Iris pigment epithelial cell (primary cell): ENCODE results near the gene APOBR.
"Not testable (repeated sequence)": the region's sequence is repeated elsewhere in the genome, so short reads cannot be mapped to it uniquely, and the experiment has no call there.

ENCODE experiments used
- DNase-seq: peaks from one replicate; pipeline ENCODE4 v3.0.0-alpha.2; 2011; ENCODE audit warnings: low read depth

APOBR gene

GRCh38 chr16:28528463-28528867, 34.0 kb downstream of the APOBR start:
- no peak for DNase-seq

GRCh38 chr16:28529124-28529523, 34.7 kb downstream of the APOBR start:
- DNase-seq, result no peak

DNA sequence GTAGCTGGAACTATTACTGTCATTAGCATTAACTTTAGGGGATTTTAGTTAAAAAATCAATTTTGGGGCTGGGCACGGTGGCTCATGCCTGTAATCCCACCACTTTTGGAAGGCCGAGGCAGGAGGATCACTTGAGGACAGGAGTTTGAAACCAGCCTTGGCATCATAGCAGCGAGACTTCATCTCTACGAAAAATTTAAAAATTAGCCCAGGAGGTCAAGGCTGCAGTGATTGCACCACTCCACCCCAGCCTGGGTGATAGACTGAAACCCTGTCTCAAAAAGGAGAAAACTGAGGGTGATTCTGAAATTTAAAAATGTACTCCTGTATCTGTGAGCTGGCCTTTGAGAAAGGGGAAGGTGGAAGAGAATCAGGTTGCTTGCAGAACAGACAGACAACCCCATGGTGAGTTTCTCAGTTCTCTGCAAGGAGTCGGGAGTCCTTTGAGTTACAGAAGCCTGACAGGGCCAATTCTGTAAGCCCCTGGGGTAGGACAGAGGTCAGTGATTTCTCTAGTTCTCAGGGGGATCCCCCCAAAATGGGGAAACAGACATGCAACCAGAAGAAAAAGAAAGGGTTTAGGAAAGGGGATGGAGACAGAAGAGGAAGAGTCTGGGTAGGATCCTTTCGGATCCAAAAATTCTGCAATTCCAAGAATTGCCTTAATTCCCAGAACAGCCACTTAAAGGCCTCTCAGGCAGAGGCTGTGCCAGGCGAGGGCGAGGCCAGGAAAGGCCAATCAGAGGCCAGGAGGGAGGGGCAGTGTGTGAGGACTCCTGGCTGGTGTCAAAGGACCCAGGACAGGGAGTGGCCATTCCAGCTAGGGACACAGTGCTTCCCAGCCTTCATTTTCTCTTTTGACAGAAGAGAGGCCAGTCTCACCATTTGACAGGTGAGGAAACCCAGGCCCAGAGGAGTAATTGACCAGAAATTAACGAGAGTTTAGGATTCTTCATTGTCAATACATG, 37.6 kb downstream of the APOBR start:
- no peak for DNase-seq

- DNase-seq, result no peak
Measured at GRCh38 chr16:28532940-28533647, 38.7 kb downstream of the APOBR start.

- peak; percentile 31 for DNase-seq
Measured at GRCh38 chr16:28534542-28535373, 40.3 kb downstream of the APOBR start.

DNA sequence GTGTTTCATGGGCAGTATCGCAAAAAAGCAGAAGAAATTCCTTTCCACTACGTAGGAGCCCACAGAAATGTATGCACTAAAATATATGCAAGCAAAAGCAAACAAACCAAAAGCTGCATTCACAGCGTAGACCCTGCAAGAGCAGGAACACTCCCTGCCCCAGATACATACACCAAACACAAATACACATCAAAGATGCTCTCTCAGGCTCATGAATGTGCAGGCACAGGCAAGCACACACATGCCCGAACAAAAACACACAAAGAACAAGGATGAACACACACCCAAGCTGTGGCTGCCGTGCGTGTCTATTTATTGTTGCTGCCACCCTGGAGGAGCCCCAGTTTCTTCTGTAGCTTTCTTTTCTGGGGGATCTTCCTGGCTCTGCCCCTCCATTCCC, 42.6 kb downstream of the APOBR start:
- no peak for DNase-seq

DNA sequence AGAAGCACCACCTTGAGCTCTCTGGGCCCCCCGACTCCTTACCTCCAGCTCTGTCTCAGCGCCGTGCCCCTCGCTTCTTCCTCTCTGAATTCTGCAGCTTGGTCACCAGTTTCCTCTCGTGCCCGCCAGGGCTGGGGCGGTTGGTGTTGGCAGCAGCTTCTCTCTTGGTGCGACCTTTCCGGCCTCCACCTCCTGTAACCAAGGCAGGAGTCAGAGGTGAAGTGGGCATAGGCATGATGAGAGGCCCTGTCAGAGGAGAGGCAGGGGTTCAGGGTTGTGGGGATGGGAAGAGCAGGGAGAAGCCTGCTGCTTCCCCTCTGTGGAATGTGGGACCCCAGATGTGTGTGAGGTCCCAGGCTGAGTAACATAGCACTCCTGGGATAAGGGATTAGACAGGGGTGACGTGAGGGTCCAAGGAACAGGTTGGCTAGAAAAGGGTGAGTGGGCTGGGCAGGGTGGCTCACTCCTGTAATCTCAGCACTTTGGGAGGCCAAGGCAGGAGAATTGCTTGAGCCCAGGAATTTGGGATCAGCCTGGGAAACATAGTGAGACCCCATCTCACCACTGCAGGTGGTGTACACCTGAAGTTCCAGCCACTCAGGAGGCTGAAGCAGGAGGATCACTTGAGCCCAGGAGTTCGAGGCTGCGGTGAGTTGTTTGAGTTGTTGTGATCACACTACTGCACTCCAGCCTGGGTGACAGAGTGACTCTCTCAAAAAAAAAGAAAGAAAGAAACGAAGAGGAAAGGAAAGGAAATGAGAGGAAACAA, 43.7 kb downstream of the APOBR start:
- no peak for DNase-seq

- peak; percentile 95 for DNase-seq
Measured at GRCh38 chr16:28538733-28539596, 44.5 kb downstream of the APOBR start, which contains the start of gene NUPR1. Gene NUPR1 (minus strand): TSS chr16:28538974. CDS start chr16:28538907, 67 bp downstream.

- DNase-seq, result no peak
Measured at GRCh38 chr16:28540346-28540745, 45.9 kb downstream of the APOBR start.

GRCh38 chr16:28542646-28543045, 48.2 kb downstream of the APOBR start:
- no peak for DNase-seq

GRCh38 chr16:28543072-28543471, 48.6 kb downstream of the APOBR start:
- DNase-seq, result no peak

- no peak for DNase-seq
Measured at GRCh38 chr16:28544998-28545397, 50.6 kb downstream of the APOBR start.

DNA sequence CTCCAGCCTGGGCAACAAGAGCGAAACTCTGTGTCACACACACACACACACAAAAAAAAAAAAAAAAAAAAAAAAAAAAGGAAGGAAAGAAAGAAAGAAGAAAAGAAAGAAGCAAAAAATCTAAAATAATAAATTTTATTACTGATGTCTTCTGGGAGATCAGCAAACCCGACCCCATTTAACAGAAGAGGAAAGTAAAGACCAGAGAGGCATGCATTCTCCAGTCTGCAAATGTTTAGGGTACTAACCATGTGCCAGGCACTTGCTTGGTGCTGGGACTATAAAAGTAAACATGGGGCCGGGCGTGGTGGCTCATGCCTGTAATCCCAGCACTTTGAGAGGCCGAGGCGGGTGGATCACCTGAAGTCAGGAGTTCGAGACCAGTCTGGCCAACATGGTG, 51.5 kb downstream of the APOBR start:
- DNase-seq, result not testable (repeated sequence)

GRCh38 chr16:28546626-28547025, 52.2 kb downstream of the APOBR start:
- no peak for DNase-seq

GRCh38 chr16:28548306-28548802, 53.9 kb downstream of the APOBR start:
- DNase-seq, result no peak
